ENCODE data around the gene PRDM12.

The PRDM12 gene

GRCh38 chr9:130692321-130692720 lies 27.9 kb downstream of the PRDM12 start:
- DNase-seq = no peak

GRCh38 chr9:130693101-130693425 lies 28.7 kb downstream of the PRDM12 start:
- DNase-seq = no peak

- DNase-seq = peak; percentile 91
Observed at GRCh38 chr9:130693426-130694191, 29.2 kb downstream of the PRDM12 start, which contains the start of gene EXOSC2. Gene EXOSC2 (plus strand): TSS chr9:130693780. CDS start chr9:130693792, 12 bp downstream.

DNA sequence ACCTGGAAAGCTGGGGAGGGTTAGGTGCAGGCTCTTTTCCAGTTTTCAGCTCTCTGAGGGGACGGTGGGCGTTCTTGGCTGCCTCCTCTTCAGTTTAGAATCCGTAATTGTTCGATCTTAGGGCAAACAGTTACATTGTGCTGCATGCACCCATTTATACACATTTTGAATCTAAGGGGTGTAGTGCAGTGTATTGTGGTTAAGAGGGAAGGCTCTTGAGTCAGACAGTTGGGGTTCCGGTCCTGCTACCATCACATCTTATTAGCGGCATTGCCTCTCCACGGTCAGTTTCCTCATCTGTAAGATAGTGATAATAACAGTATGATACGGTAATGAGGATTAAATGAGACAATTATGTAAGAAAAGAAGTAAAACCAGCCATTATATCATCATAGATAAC lies 29.8 kb downstream of the PRDM12 start:
- DNase-seq = no peak

GRCh38 chr9:130696139-130696650 lies 31.8 kb downstream of the PRDM12 start:
- no peak for DNase-seq

DNA sequence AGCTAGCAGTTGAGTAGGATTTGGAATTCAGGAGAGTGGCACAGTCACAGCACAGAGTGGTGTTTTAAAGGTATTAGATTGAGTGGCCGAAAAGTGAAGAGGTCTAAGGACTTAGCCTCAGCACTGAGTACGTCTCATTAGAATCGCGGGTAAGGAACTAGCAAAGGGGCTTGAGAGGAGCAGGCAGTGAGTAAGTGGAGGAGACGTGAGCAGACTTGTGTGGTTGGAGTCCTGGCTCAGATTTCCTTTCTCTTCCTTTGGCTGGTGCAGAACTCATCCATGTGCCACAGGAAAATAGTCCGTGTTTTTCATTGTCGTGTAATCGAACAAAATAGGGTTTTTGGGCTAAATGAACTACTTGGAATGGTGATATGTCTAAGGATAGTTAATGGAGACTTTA lies 32.6 kb downstream of the PRDM12 start:
- DNase-seq = no peak

DNA sequence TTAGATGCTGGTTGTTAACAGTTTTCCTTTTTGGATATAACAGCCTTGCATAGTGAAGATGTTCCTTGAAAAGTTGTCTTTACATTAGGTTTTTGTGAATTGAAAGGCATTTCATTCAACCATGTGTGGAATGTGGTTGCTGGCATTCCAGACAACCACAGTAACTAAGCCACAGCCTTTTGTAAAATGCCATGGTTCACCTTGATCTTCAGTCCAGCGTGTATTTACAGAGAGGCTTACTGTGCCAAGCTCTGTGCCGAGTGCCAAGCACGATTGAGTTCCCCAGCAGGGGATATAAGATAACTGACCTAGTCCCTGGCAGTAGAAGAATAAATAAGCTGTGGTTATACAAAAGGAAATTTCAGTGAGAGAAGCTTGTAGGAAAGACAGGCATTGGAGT lies 34.1 kb downstream of the PRDM12 start:
- DNase-seq = no peak

- no peak for DNase-seq
Observed at GRCh38 chr9:130699047-130699446, 34.7 kb downstream of the PRDM12 start.

DNA sequence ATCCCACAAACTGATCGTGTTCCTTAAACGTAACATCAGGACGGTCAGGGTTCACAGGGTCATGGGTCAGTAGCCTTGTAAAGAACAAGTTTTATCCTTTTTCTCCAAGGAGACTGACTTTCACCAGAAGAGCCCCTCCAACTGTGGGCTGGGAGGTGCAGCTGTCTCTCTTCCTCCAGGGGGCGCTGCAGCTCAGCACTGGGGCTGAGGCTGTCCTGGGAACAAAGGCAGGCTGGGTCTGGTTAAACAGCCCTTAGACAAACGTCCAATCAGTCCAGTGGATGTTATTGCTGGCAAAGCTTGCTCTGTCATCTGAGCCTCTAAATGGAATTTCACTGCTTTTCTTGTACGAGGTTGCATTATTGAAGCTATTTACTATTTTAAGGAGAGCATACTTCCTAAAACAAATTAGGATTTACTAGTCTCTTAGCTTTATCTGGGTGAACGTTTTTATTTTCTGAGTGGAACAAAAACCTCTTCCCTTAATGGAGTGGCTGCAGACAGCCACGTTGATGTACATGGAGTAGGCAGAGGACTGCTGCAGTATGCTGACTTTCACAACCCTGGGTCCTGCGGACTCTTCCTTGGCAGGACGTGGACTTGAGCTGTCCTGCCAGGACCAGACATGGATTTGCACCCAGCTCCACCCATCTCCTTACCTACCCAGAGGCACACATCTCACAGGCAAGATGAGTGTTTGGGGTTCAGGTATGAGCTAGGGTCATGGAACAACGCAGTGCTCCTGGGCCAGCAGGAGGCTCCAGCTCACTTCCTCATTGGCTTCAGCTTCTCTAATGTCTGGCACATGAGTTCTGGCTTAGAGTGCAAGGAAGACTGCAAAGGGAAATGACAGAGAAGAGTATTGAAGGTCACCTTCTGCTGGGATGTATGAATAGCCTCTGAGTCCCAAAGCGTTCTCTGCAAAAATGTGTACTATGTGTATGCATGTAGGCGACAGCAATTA lies 36.9 kb downstream of the PRDM12 start:
- peak; percentile 19 for DNase-seq

DNA sequence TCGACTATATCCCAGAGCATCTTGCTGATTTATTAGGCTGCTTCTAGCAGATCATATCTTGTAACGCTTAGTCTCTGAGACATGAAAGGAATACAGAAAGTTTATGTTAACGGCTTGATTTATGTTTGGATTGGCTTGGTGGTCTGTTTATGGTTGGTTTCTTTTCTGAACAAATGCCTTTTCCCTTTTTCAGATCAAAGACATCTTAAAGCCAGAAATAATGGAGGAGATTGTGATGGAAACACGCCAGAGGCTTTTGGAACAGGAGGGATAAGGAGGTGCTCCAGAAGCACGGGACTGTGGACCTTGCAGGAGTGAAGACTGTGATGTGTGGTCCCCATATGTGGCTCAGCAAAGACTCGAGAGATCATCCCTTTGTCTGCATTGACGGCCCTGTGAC lies 39.1 kb downstream of the PRDM12 start:
- DNase-seq = no peak

DNA sequence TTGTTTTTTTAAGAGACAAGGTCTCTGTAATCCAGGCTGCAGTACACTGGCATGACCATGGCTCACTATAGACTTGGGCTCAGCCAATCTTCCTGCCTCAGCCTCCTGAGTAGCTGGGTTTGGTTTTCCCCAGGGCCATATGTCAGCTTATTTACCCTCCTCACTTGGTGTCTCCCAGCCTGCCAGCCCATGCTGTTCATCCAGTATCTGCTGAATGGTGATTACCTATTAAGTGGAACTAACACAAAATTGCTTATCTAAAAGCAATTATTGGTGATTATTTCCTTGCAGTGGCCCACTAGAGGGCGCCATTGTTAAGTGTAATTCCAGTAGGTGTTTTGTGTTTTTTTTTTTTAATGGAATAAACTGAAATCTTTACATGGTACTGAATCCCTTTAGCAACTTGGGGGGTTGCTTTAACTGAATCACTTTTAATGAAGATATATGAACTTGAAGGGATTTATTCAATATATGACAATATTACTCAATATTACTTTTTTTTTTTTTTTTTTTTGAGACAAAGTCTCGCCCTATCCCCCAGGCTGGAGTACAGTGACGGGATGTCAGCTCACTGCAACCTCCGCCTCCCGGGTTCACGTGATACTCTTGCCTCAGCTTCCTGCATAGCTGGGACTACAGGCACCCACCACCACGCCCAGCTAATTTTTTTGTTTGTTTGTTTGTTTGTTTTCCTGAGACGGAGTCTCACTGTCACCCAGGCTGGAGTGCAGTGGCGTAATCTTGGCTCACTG lies 43.0 kb downstream of the PRDM12 start:
- DNase-seq = peak; percentile 9

GRCh38 chr9:130710822-130711352 lies 46.5 kb downstream of the PRDM12 start:
- DNase-seq = no peak

DNA sequence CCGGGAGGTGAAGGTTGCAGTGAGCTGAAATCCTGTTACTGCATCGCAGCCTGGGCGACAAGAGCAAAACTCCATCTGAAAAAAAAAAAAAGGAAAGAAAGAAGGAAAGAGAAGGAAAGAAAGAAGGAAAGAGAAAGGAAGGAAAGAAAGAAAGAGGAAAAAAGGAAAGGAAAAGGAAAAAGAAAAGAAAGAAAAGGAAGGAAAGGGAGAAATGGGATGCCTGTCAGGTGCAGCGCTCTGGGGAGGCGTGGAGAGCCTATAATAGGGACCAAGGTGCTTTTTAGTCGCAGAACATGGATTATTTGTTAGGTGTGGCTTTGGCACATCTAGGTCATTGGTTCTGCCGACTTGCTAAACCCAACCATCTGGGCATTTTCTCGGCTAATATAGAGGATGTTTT lies 47.1 kb downstream of the PRDM12 start:
- no peak for DNase-seq

GRCh38 chr9:130712564-130713285 lies 48.3 kb downstream of the PRDM12 start:
- peak; percentile 97 for DNase-seq

- no peak for DNase-seq
Observed at GRCh38 chr9:130713286-130713960, 49.0 kb downstream of the PRDM12 start.

DNA sequence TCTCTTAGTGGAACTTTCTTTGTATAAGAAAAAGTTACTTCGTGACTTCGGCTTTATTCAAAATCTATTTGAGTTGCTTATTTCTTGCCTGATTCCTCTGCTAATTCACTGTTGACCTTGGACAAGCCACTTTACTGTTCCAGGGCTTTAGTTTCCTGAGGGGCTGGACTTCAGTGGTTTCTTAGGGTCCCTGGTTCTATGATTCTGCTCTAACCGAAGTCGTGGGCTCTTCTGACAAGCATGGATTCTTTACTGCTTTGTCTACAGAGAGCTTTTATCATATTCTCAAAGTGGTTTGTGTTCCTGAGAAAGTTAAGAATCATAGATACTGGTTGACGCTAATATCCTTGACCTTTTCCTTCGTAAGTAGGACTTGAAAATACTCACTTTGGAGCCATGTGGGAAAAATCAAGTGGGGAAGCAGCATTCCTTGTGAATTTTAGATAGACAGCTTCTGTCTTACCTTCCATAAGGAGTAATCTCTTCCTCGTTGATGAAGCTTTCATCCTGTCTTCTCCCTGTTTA lies 50.3 kb downstream of the PRDM12 start:
- no peak for DNase-seq

GRCh38 chr9:130715270-130715669 lies 50.9 kb downstream of the PRDM12 start:
- no peak for DNase-seq

DNA sequence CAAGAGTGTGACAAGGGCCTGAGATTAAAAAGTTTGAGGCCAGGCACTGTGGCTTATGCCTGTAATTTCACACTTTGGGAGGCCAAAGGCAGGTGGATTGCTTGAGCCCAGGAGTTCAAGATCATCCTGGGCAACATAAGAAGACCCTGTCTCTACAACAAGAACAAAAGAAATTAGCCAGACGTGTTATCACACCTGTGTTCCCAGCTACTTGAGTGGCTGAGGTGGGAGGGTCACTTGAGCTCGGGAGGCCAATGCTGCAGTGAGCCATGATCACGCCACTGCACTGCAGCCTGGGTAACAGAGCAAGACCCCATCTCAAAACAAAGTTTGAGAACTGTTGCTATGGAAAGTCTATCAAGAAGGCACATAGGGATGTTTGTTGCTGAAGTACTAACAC lies 54.2 kb downstream of the PRDM12 start:
- DNase-seq = no peak

- no peak for DNase-seq
Observed at GRCh38 chr9:130720762-130721161, 56.4 kb downstream of the PRDM12 start.

GRCh38 chr9:130728721-130729120 lies 64.3 kb downstream of the PRDM12 start:
- no peak for DNase-seq

GRCh38 chr9:130729145-130729544 lies 64.8 kb downstream of the PRDM12 start:
- no peak for DNase-seq

Data from T1000 (cell line).